Activated CD4-positive, alpha-beta T cell treated with anti-CD3 and anti-CD28 coated beads for 36 hours (primary cell): ENCODE results near the gene FTSJ1. TPM values are rescaled to one million over a fixed set of nuclear protein-coding genes. Genes with fewer than 3 reads are reported as not detected.
A peak's percentile ranks its signal among the peaks of the same experiment; 100 is the strongest.

Source experiments
- ATAC-seq: fragments of 200-7000 bp; cut with Tn5 transposase; one replicate; pipeline ENCODE4 v1.10.0; 2021; ENCODE audit warnings: mild to moderate bottlenecking, moderate library complexity
- CTCF ChIA-PET: fragments of 350-600 bp; sonication (Branson Sonifier 250); formaldehyde crosslinking; loops from one replicate; lab custom pipeline; 2021; ENCODE audit warnings: antibody characterized with exemption; lab: Charles Lee
- POLR2A ChIA-PET: fragments of 350-600 bp; sonication (Branson Sonifier 250); formaldehyde crosslinking; loops from one replicate; lab custom pipeline; 2021; ENCODE audit warnings: antibody characterized with exemption, inconsistent platforms; lab: Charles Lee
- DNase-seq: peaks from one replicate; pipeline ENCODE4 v3.0.0-alpha.2; 2020
- H3K27ac Mint-ChIP-seq: one replicate; pipeline ENCODE4 v1.8.0; 2021; ENCODE audit warnings: mixed read lengths
- H3K27me3 Mint-ChIP-seq: one replicate; pipeline ENCODE4 v1.8.0; 2021; ENCODE audit warnings: mixed read lengths
- H3K36me3 Mint-ChIP-seq: one replicate; pipeline ENCODE4 v1.8.0; 2021; ENCODE audit warnings: low read depth, mixed read lengths
- H3K4me1 Mint-ChIP-seq: one replicate; pipeline ENCODE4 v1.8.0; 2021; ENCODE audit warnings: mixed read lengths
- H3K4me3 Mint-ChIP-seq: one replicate; pipeline ENCODE4 v1.8.0; 2021; ENCODE audit warnings: mild to moderate bottlenecking, moderate library complexity, mixed read lengths
- H3K9me3 Mint-ChIP-seq: one replicate; pipeline ENCODE4 v1.8.0; 2021; ENCODE audit warnings: low read depth, mixed read lengths
- intact Hi-C, 2 experiments: fragments of 100-400 bp; cut with DNase I in 1 of 2; cut with micrococcal nuclease in 1 of 2; formaldehyde crosslinking; loops; one replicate each; pipeline versions ENCODE4 v1.14.2 to v1.15.1; 2022 to 2024; cut with DNase I, micrococcal nuclease
- total RNA-seq, 2 experiments: library from RNA; stranded (reverse); gene quantifications; one replicate each; pipeline ENCODE4 v1.2.3, GENCODE V29; 2021

FTSJ1 gene
- total RNA-seq, 2 experiments from 2014 or later: 73.0 to 93.7 TPM

DNA sequence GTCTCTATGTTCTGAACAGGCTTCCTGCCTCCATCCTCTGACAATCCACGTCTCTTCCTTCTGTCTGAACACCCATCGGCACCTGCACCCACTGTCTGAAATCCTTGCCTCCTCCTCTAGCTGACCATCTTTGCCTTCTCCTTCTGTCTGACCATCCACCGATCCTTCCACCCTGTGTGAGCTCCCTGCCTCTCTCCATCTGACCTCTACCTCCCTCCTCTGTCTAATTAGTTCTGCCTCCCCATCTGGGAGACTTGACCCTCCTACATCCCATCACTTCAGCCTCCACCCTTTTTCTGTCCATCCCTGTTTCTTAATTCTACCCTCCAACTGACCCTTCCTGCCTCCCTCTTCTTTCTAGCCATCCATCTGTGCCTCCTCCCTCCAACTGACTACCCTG, 16.0 kb upstream of the FTSJ1 start:
- H3K27me3 Mint-ChIP-seq: no peaks in the 10 kb centered on the region
- intact Hi-C loops: no loop called here
- H3K9me3 Mint-ChIP-seq: no peaks in the 10 kb centered on the region
- DNase-seq (no peak), ATAC-seq (no peak)
- no peak overlapping the region for H3K4me3 Mint-ChIP-seq
- peaks cover 25% of the 10 kb centered on the region for H3K4me1 Mint-ChIP-seq
- ChIA-PET POLR2A (no interaction called here), CTCF (no interaction called here)
- no peak overlapping the region for H3K27ac Mint-ChIP-seq
- H3K36me3 Mint-ChIP-seq: peaks cover 42% of the 10 kb centered on the region

- Mint-ChIP-seq H3K4me3 (no peak overlapping the region), H3K27ac (no peak overlapping the region), H3K36me3 (peaks cover 48% of the 10 kb centered on the region), H3K27me3 (no peaks in the 10 kb centered on the region), H3K9me3 (no peaks in the 10 kb centered on the region), H3K4me1 (peaks cover 31% of the 10 kb centered on the region)
- DNase-seq: no peak
- no peak for ATAC-seq
- intact Hi-C loops: no loop called here
- ChIA-PET CTCF (no interaction called here), POLR2A (no interaction called here)
Observed at GRCh38 chrX:48460606-48461005, 15.4 kb upstream of the FTSJ1 start.

DNA sequence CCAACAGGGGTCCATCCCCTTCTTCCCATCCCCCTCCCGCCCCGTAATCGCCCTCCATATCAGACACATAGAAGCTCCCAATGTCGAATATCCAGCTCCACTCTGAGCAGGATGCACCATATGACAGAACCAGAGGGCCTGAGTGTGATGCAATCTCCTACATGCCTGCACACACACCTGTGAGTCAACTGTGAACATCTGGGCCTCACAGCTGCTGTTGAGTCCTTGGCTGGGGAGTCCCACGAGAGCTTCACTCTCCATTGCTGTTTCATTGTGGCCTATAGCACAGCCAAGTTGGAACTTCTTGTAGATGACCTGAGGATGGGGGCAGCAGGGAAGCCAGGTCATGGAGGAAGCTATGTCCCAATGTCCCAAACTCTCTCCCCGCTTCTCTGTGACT, 14.2 kb upstream of the FTSJ1 start:
- H3K9me3 Mint-ChIP-seq: no peaks in the 10 kb centered on the region
- H3K27me3 Mint-ChIP-seq: no peaks in the 10 kb centered on the region
- H3K36me3 Mint-ChIP-seq: peaks cover 54% of the 10 kb centered on the region
- POLR2A ChIA-PET: no interaction called here
- intact Hi-C loops: no loop called here
- H3K27ac Mint-ChIP-seq: peak overlapping the region; percentile 69
- DNase-seq (peak; percentile 60), ATAC-seq (peak; percentile 81)
- peaks cover 37% of the 10 kb centered on the region for H3K4me1 Mint-ChIP-seq
- CTCF ChIA-PET: no interaction called here
- H3K4me3 Mint-ChIP-seq: no peak overlapping the region

DNA sequence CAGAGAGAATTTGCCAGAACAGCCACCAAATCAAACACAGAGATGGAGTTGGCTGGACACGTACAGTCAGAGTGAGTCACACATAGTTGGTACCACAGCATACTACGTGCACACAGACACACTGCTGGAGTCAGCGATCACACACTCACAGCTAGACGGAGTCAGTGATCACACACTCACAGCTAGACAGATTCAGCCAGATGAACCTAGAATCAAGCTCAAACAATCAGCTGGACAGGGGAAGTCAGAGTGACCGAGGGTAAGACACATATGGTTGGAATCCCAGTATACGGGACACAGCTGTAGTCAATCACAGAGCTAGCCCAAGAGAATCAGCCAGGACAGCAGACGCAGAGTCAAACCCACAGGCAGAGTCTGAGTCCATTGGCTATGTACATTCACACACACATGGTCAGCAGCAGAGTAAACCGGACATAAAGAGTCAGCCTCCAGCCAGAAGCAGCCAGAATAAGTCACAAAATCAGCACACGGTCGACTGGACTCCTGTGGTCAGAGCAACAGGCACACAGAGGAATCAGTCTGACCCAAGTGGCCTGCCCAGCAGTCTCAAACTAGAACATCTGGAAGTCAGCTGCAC, 10.6 kb upstream of the FTSJ1 start:
- ChIA-PET CTCF (no interaction called here), POLR2A (no interaction called here)
- ATAC-seq: no peak
- H3K27ac Mint-ChIP-seq: peak overlapping the region; percentile 78
- no peaks in the 10 kb centered on the region for H3K27me3 Mint-ChIP-seq
- H3K36me3 Mint-ChIP-seq: peaks cover 51% of the 10 kb centered on the region
- DNase-seq: no peak
- intact Hi-C loops: loop anchor here in 1 of 2 experiments (5.0 kb wide), 2 partner anchors 42 to 383 kb away; partner anchors contain the start of gene PORCN
- H3K4me3 Mint-ChIP-seq: peak overlapping the region; percentile 19
- peaks cover 50% of the 10 kb centered on the region for H3K4me1 Mint-ChIP-seq
- no peaks in the 10 kb centered on the region for H3K9me3 Mint-ChIP-seq

DNA sequence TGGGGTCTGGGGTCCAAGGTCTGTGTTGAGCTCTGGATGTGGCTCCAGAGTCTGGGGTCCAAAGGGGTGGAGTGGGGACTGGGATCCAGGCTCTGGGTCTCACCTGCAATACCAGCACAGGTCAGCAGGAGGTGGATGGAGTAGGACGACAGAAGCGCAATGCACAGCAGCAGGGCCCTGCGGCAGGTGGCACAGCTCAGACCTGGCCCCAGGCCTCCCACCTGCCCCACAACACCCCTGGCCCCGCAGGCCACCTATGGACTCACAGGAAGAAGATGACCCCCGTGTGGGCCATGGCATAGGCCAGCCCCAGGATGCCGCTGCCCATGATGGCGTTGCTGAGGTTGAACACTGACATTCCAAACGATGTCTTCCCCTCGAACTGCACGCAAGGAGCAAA, 9.3 kb upstream of the FTSJ1 start:
- intact Hi-C loops: loop anchor here in 1 of 2 experiments (5.0 kb wide), 2 partner anchors 41 to 384 kb away; partner anchors contain the start of gene PORCN
- Mint-ChIP-seq H3K9me3 (no peaks in the 10 kb centered on the region), H3K27me3 (no peaks in the 10 kb centered on the region), H3K4me3 (peak overlapping the region; percentile 89), H3K27ac (no peak overlapping the region), H3K36me3 (peaks cover 42% of the 10 kb centered on the region), H3K4me1 (peaks cover 46% of the 10 kb centered on the region)
- ATAC-seq: peak; percentile 35
- CTCF ChIA-PET: no interaction called here
- POLR2A ChIA-PET: no interaction called here
- peak; percentile 61 for DNase-seq

DNA sequence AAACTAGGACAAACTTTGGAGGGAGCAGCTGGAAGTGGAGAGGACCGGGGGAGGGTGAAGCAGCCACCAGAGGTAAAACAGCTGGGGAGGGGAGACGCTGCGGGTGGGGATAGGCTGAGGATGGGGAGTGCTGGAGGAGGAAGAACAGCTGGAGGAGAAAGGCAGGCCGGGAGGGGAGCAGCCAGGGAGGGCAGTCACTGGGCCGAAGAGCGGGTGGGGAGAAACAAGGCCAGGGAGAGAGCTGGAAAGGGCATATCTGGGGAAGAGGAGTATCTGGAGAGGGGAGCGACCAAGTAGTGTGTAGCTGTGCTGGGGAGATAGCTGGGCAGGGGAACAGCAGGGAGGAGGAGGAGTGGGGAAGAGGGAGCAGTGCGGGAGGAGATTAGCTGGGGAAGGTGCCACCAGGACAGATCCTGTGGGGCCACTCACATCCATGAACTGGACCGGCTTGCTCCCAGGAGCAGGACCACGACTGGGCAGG, 8.7 kb upstream of the FTSJ1 start:
- H3K27me3 Mint-ChIP-seq: no peaks in the 10 kb centered on the region
- peaks cover 38% of the 10 kb centered on the region for H3K36me3 Mint-ChIP-seq
- intact Hi-C loops: loop anchor here in 1 of 2 experiments (5.0 kb wide), 2 partner anchors 40 to 385 kb away; partner anchors contain the start of gene PORCN
- H3K4me1 Mint-ChIP-seq: peaks cover 42% of the 10 kb centered on the region
- no peaks in the 10 kb centered on the region for H3K9me3 Mint-ChIP-seq
- CTCF ChIA-PET: interaction anchor here (0.7 to 1.2 kb wide), 2 partner anchors 27 to 72 kb away, joined by 3 to 5 read pairs; partner anchors contain the start of gene TBC1D25
- POLR2A ChIA-PET: no interaction called here
- H3K27ac Mint-ChIP-seq: peak overlapping the region; percentile 51
- ATAC-seq (no peak), DNase-seq (no peak)
- peak overlapping the region; percentile 89 for H3K4me3 Mint-ChIP-seq

GRCh38 chrX:48468247-48468671, 7.7 kb upstream of the FTSJ1 start:
- Mint-ChIP-seq H3K27me3 (no peaks in the 10 kb centered on the region), H3K4me3 (peak overlapping the region; percentile 89), H3K27ac (peak overlapping the region; percentile 95), H3K36me3 (peaks cover 31% of the 10 kb centered on the region), H3K9me3 (no peaks in the 10 kb centered on the region), H3K4me1 (peaks cover 36% of the 10 kb centered on the region)
- ATAC-seq (peak; percentile 64), DNase-seq (peak; percentile 67)
- POLR2A ChIA-PET: no interaction called here
- intact Hi-C loops: loop anchor here (2.0 to 5.0 kb wide), 4 partner anchors 39 to 386 kb away; partner anchors contain the start of genes EBP (in 1 of the 2) and PORCN (in 1 of the 2)
- CTCF ChIA-PET: interaction anchor here (1.2 kb wide), 1 partner anchor 72 kb away, joined by 5 read pairs; the partner anchor contains the start of gene TBC1D25

GRCh38 chrX:48468693-48469691, 7.0 kb upstream of the FTSJ1 start:
- CTCF ChIA-PET: interaction anchor here (0.6 to 1.0 kb wide), 3 partner anchors 13 to 426 kb away, joined by 3 read pairs; no protein-coding TSS in a partner anchor
- intact Hi-C loops: loop anchor here (2.0 to 5.0 kb wide), 4 partner anchors 38 to 387 kb away; partner anchors contain the start of genes EBP (in 1 of the 2) and PORCN (in 1 of the 2)
- H3K9me3 Mint-ChIP-seq: no peaks in the 10 kb centered on the region
- peaks cover 28% of the 10 kb centered on the region for H3K36me3 Mint-ChIP-seq
- H3K27ac Mint-ChIP-seq: peak overlapping the region; percentile 95
- POLR2A ChIA-PET: interaction anchor here (0.9 kb wide), 1 partner anchor 71 kb away, joined by 3 read pairs; the partner anchor contains the start of gene TBC1D25
- DNase-seq (peak; percentile 61), ATAC-seq (peak; percentile 47)
- H3K27me3 Mint-ChIP-seq: no peaks in the 10 kb centered on the region
- peaks cover 35% of the 10 kb centered on the region for H3K4me1 Mint-ChIP-seq
- H3K4me3 Mint-ChIP-seq: peak overlapping the region; percentile 89

- ChIA-PET CTCF (interaction anchor here (1.0 kb wide), 1 partner anchor 12 kb away, joined by 3 read pairs; no protein-coding TSS in a partner anchor), POLR2A (no interaction called here)
- Mint-ChIP-seq H3K4me3 (peak within 1 kb of the TSS; percentile 89), H3K27ac (peak within 1 kb of the TSS; percentile 95), H3K9me3 (no peaks in the 10 kb centered on the region), H3K36me3 (peaks cover 20% of the 10 kb centered on the region), H3K27me3 (no peaks in the 10 kb centered on the region), H3K4me1 (peaks cover 31% of the 10 kb centered on the region)
- no peak for DNase-seq
- intact Hi-C loops: loop anchor here in 1 of 2 experiments (10.0 kb wide), 1 partner anchor 105 kb away; the partner anchor contains the start of gene RBM3
- no peak for ATAC-seq
Observed at GRCh38 chrX:48470110-48470832, 5.7 kb upstream of the FTSJ1 start, which contains the start of gene SLC38A5. Gene SLC38A5, minus strand, starts transcription at chrX:48470260. Its CDS starts 2,336 bp downstream, at chrX:48467924.

- intact Hi-C loops: loop anchor here in 1 of 2 experiments (10.0 kb wide), 1 partner anchor 104 kb away; the partner anchor contains the start of gene RBM3
- peaks cover 15% of the 10 kb centered on the region for H3K36me3 Mint-ChIP-seq
- H3K9me3 Mint-ChIP-seq: no peaks in the 10 kb centered on the region
- H3K27me3 Mint-ChIP-seq: no peaks in the 10 kb centered on the region
- ChIA-PET CTCF (no interaction called here), POLR2A (no interaction called here)
- H3K4me3 Mint-ChIP-seq: no peak overlapping the region
- DNase-seq (no peak), ATAC-seq (no peak)
- H3K4me1 Mint-ChIP-seq: peaks cover 26% of the 10 kb centered on the region
- H3K27ac Mint-ChIP-seq: no peak overlapping the region
Observed at GRCh38 chrX:48470833-48471118, 5.2 kb upstream of the FTSJ1 start.
